ENCODE measurements around the gene ETV6.

ETV6 gene

DNA sequence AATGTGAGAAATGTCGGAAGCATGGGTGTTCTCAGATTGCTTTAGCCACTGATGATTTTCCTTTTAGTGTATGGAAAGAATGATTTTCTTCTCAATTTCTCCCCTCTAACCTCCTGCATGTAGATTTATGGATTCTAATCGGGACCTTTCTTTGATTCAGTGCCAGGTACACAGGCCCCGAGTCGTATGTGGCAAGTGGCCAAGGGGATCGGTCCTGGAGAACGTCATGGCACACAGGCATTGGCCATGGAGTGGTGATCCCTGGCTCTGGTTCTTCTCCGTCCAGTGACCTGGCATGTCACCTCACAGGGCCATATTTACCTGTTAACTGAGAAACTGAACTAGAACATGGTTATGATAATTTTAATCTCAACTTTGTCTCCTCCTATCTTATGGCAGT lies 58.1 kb downstream of the ETV6 start:
- Histone ChIP-seq H2AFZ (ENCODE audit: low read length) (no peak overlapping the region), H3F3A (ENCODE audit: low read depth) (no peaks in the 10 kb centered on the region), H3K4me2 (ENCODE audit: low read depth, low read length, poor library complexity, severe bottlenecking) (no peak overlapping the region), H3K9me3 (ENCODE audit: insufficient read depth, low read depth, low read length) (no peaks in the 10 kb centered on the region), H3K79me2 (ENCODE audit: insufficient read depth, low read length) (peaks cover 95% of the 10 kb centered on the region), H3K4me1 (ENCODE audit: insufficient read depth, low read length, poor library complexity, severe bottlenecking) (no peaks in the 10 kb centered on the region), H3K4me3 (ENCODE audit: low read length, poor library complexity, severe bottlenecking) (no peak overlapping the region), H3K9me2 (replicated peaks; ENCODE audit: low read depth, low read length) (no peaks in the 10 kb centered on the region), H4K20me1 (ENCODE audit: insufficient read depth, low read length, poor library complexity, severe bottlenecking) (peaks cover 48% of the 10 kb centered on the region), H3K27me3 (ENCODE audit: insufficient read depth, low read length, poor library complexity, severe bottlenecking) (no peaks in the 10 kb centered on the region), H3K36me3 (ENCODE audit: insufficient read depth, low read length) (peaks cover 44% of the 10 kb centered on the region; the same call in 1 of the 2 replicates), H3K9ac (ENCODE audit: low read depth, low read length, poor library complexity, severe bottlenecking) (no peak overlapping the region)
- TF ChIP-seq CTCF (conservative IDR thresholded peaks at IDR 0.05; ENCODE audit: low read length) (no peak), EZH2phosphoT487 (IDR thresholded peaks at IDR 0.05; ENCODE audit: borderline replicate concordance) (no peak)

GRCh38 chr12:11709513-11709912 lies 60.0 kb downstream of the ETV6 start:
- no peak overlapping the region for H3K4me2 ChIP-seq (ENCODE audit: low read depth, low read length, poor library complexity, severe bottlenecking)
- H3K27me3 ChIP-seq (ENCODE audit: insufficient read depth, low read length, poor library complexity, severe bottlenecking), result no peaks in the 10 kb centered on the region
- peaks cover 99% of the 10 kb centered on the region for H3K79me2 ChIP-seq (ENCODE audit: insufficient read depth, low read length)
- no peaks in the 10 kb centered on the region for H3K4me1 ChIP-seq (ENCODE audit: insufficient read depth, low read length, poor library complexity, severe bottlenecking)
- H3K9me3 ChIP-seq (ENCODE audit: insufficient read depth, low read depth, low read length), result no peaks in the 10 kb centered on the region
- no peaks in the 10 kb centered on the region for H3F3A ChIP-seq (ENCODE audit: low read depth)
- peaks cover 59% of the 10 kb centered on the region for H4K20me1 ChIP-seq (ENCODE audit: insufficient read depth, low read length, poor library complexity, severe bottlenecking)
- no peak overlapping the region for H2AFZ ChIP-seq (ENCODE audit: low read length)
- TF ChIP-seq CTCF (conservative IDR thresholded peaks at IDR 0.05; ENCODE audit: low read length), result no peak
- TF ChIP-seq EZH2phosphoT487 (IDR thresholded peaks at IDR 0.05; ENCODE audit: borderline replicate concordance), result no peak
- no peak overlapping the region for H3K9ac ChIP-seq (ENCODE audit: low read depth, low read length, poor library complexity, severe bottlenecking)
- H3K4me3 ChIP-seq (ENCODE audit: low read length, poor library complexity, severe bottlenecking), result no peak overlapping the region
- H3K9me2 ChIP-seq (replicated peaks; ENCODE audit: low read depth, low read length), result no peaks in the 10 kb centered on the region
- peaks cover 48% of the 10 kb centered on the region; the same call in 1 of the 2 replicates for H3K36me3 ChIP-seq (ENCODE audit: insufficient read depth, low read length)

- H4K20me1 ChIP-seq (ENCODE audit: insufficient read depth, low read length, poor library complexity, severe bottlenecking), result peaks cover 57% of the 10 kb centered on the region
- no peak overlapping the region for H3K4me2 ChIP-seq (ENCODE audit: low read depth, low read length, poor library complexity, severe bottlenecking)
- no peaks in the 10 kb centered on the region for H3K9me2 ChIP-seq (replicated peaks; ENCODE audit: low read depth, low read length)
- H2AFZ ChIP-seq (ENCODE audit: low read length), result no peak overlapping the region
- H3K9ac ChIP-seq (ENCODE audit: low read depth, low read length, poor library complexity, severe bottlenecking), result no peak overlapping the region
- H3K27me3 ChIP-seq (ENCODE audit: insufficient read depth, low read length, poor library complexity, severe bottlenecking), result no peaks in the 10 kb centered on the region
- H3K4me1 ChIP-seq (ENCODE audit: insufficient read depth, low read length, poor library complexity, severe bottlenecking), result no peaks in the 10 kb centered on the region
- H3F3A ChIP-seq (ENCODE audit: low read depth), result no peaks in the 10 kb centered on the region
- H3K4me3 ChIP-seq (ENCODE audit: low read length, poor library complexity, severe bottlenecking), result no peak overlapping the region
- H3K79me2 ChIP-seq (ENCODE audit: insufficient read depth, low read length), result peaks cover 99% of the 10 kb centered on the region
- H3K36me3 ChIP-seq (ENCODE audit: insufficient read depth, low read length), result peaks cover 57% of the 10 kb centered on the region; the same call in 1 of the 2 replicates
- no peak for TF ChIP-seq CTCF (conservative IDR thresholded peaks at IDR 0.05; ENCODE audit: low read length)
- no peak for TF ChIP-seq EZH2phosphoT487 (IDR thresholded peaks at IDR 0.05; ENCODE audit: borderline replicate concordance)
- no peaks in the 10 kb centered on the region for H3K9me3 ChIP-seq (ENCODE audit: insufficient read depth, low read depth, low read length)
Measured at GRCh38 chr12:11710431-11710830, 61.0 kb downstream of the ETV6 start.
